HL-60/S4 treated with retinoic acid at 250 ng/mL for 4 days and 3 days (cell line): ENCODE results near the gene CKM.
"Not testable (repeated sequence)": the region's sequence is repeated elsewhere in the genome, so short reads cannot be mapped to it uniquely, and the experiment has no call there.

Experiments used
- in situ Hi-C: fragments of 300-500 bp; cut with MboI; formaldehyde crosslinking; loops from 2 replicates; pipeline ENCODE4 v1.7.0; 2022; ENCODE audit warnings: low sequenced_read_pairs

The CKM gene

DNA sequence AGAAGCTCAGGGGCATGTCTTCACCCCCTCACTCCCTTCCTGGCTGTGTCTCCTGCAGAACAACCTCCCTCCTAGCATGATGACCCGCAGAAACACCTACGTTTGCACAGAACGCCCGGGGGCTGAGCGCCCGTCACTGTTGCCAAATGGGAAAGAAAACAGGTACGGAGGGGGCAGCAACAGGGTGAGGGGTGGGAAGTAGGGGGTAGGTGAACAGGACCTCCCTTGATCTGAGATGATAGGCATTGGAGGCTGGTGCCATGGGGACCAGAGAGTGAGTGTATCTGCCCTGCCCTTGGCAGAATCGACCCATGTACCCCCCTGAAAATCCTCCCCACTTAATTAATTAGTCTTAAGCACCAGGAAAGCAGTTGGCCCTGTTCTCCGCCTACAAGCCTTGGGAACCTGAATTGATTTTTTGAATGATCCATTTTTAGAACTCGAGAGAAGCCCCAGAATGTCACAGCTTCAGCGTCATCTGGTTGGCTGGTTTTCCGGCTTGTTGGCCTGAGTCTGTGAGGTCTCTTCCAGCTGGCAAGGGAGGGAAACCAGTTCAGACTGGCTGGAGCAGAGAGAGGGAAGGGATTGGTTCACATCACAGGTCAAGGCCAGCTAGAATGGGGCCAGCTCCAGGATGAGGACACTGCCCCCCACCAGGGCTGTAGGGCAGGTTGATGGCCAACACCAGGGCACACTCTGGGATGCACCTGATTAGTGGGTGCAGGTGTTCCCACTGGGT is 28.2 kb downstream of the CKM start:
- in situ Hi-C loops, result no loop called here

DNA sequence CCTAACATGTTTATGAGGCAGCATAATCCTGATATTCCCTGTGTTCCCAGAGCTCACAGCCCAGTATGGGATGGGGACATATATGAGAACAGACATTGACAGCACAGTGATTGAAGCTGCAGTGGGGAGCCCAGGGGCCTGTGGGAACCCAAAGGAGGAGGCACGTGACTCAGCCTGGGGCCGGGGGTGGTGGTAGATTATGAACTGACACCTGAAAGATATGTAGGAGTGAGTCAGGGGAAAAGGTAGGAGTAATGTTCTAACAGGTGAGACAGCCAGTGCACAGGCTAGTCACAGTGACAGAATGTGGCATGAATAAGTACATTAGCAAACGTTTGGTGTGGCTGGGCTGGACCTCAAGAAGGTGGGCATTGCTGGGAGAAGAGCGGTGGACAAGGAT is 29.0 kb downstream of the CKM start:
- in situ Hi-C loops, result no loop called here

DNA sequence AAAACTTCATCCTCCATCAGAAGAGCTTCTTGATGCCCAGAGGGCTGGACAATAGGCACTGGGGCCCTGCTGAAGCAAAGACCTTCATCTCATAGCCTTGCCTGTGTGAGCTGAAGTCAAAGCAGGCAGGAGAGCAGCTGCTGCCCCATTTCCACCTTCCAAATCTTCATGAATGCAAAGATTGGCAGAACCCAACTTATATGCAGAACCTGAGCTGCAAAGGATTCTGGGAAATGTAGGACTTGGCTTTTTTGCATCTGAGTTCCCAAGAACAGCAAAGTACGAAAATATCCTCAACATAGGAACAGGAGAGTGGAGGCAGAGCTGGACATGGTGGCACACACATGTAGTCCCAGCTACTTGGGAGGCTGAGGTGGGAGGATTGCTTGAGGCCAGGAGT is 30.8 kb downstream of the CKM start:
- in situ Hi-C loops, result no loop called here

DNA sequence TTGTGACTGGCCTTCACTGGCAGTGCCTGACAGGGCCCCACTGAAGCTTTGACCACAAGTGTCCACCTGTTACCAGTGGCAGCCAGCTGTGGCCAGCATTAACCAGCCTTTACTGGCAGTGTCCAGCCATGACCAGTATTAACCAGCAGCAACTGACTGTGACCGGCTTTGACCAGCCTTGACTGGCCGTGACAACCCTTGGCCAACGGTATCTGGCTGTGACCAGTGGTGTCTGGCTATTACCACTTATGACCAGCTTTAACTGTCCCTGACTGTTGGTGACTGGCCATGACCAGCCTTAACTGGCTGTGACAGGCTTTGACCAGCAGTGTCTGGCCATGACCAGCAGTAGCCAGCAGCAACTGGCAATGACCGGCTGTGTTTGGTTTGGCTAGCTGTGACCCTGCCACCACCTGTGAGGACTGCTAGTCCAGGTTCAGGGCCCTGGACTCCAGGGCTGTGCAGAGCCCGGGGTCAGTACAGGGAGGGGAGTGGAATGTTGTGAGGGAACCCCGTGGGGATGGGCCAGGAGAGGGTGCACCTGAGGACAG is 32.2 kb downstream of the CKM start:
- in situ Hi-C loops, result no loop called here

DNA sequence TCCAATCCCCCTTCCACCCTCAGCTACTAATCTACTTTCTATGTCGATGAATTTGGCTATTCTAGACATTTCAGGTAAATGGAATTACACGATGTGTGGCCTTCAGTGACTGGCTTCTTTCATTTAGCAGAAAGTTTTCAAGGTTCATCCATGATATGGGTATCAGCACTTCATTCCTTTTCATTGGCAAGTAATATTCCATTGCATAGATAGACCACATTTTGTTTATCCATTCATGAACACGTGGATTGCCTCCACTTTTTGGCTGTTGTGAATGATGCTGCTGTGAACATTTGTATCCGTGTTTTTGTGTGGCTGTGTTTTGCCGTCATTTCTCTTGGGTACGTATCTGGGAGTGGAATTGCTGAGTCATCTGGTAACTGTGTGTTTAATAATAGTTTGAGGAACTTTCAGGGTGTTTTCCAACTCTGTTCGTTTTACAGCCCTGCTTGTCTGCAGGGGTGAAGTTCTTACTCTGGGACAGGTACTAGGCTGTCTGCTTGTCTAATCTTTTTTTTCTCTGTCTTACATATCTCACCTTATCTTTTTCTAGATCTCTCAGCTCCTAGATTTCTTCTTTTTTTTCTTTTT is 39.1 kb downstream of the CKM start:
- in situ Hi-C loops, result no loop called here

DNA sequence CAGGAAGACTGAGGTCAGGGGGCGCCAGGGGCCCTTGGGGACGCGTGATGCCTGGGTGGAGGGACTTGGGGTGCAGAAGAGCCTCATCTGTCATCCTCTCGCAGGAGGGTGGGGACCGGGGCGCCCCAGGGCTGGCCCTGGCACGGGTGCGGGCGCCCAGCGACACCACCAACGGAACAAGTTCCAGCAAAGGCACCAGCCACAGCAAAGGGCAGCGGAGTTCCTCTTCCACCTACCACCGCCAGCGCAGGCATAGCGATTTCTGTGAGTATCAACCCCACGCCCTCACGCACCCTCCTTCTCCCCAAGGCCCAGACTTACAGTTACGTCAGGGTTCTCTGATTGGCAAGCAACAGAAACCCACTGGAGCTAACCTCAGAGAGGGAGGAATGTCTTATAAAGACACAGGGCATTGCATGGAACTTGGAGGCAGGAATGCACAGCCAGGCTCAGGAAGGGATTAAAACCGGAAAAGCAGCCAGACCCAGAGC is 42.2 kb downstream of the CKM start:
- in situ Hi-C loops, result no loop called here

DNA sequence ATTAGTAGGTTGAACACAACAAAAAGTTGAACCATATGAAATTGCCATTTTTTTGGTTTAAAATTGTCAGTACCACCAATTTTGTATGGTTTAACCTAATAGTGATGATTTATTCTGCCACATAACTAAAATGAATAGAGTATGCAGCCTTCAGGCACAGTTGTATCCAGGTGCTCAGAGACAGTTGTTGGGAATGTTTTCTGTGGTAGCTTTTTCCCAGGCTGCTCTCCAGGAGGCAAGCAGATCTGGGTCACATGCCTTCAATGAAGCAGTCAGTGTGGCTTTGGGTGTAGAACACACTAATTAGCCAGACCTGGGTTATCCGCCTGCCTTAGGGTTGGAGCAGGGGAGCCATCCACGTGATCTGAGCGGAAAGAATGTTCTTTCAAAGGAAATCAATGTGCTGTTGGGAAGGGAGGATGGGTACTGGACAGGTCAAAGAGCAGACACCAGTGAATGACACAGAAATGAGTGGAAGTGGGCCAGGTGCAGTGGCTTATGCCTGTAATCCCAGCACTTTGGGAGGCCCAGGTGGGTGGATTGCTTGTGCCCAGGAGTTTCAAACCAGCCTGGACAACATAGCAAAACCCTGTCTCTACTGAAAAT is 43.0 kb downstream of the CKM start:
- in situ Hi-C loops, result no loop called here

DNA sequence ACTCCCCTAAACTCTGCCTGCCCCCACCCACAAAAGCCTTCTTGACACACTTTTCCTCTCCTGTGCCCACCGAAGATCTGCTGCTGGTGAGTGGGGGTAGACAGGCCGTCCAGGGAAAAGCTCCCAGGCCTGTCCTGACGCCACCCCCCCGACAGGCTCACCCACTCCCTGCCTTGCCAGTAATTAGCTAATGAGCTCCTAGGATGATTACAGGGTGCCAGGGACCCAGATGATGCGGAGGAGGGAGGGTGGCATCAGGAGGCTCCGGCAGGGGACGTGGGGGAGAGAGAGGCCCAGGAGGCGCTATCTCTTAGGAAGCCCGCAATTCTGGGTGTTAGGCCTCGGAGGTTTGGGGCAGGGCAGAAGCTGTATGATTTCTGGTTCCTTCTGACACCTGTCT is 44.6 kb downstream of the CKM start:
- in situ Hi-C loops, result no loop called here

DNA sequence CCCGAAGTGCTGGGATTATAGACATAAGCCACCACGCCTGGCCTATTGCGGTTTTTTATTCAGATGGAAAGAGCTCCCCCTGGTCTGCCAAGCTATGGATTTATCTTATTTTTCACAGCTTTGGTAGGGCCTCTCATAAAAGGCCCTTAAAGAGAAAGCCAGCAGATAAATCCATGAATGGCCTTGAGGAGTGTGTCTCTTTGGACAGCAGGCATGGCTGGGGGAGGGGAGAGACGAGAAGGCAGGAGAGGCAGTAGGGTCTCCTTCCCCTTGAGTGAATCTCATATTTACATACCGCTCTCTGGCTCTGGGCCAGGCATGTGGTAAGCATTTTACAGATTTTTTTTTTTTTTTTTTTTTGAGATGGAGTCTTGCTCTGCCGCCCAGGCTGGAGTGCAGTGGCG is 46.4 kb downstream of the CKM start:
- in situ Hi-C loops, result no loop called here

DNA sequence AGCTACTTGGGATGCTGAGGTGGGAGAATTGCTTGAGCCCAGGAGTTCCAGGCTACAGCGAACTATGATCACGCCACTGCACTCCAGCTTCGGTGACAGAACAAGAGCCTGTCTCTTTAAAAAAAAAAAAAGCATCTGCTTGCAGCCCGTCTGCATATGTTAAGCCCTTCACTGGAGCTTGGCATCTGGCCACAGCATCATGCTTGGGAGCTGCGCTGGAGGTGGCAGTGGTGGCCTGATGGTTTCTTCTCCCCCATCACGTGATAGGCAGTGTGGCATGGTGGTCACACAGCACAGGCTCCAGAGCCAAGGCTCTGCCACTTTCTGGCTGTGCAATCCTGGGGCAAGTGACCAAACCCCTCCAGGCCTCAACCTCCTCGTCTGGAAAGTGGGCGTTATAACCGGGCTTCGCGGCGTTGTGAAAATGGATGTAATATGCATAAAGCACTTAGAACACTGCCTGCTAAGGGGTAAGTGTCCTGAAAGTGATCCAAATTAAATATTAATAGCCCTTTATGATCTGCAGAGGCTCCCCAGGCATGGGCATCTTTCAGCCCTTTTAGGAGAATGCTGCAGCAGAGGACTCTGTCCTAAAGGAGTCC is 47.2 kb downstream of the CKM start:
- in situ Hi-C loops, result no loop called here

DNA sequence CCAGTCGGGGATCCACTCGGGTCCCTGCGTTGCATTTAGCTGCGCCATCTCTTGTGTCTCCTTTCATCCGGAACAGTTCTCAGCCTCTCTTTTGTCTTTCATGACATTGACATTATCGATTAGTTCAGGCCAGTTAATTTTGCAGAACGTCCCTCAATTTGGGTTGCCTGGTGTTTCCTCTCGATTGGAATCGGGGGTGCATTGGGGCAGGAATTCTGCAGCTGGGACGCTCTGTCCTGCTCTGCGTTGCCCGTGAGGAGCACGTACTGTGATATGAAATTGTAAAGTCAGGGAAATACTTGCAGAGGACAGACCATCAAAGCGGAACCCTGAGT is 49.2 kb downstream of the CKM start:
- in situ Hi-C loops, result no loop called here

DNA sequence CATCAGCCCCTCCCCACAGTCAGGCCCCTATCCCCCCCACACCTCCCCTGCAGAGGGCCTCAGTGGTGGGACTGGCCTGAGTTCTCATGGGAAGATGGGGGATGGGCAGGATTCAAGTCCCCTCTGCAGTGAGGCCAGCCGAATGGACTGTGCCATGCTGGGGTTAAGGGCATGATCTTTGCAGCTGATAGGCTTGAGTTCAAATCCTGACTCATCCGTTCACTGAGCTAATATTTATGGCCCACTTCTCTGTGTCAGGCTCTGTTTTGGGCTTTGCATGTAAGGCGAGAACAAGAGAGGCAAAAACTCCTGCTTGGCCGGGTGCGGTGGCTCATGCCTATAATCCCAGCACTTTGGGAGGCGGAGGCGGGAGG is 51.0 kb downstream of the CKM start:
- in situ Hi-C loops, result no loop called here

DNA sequence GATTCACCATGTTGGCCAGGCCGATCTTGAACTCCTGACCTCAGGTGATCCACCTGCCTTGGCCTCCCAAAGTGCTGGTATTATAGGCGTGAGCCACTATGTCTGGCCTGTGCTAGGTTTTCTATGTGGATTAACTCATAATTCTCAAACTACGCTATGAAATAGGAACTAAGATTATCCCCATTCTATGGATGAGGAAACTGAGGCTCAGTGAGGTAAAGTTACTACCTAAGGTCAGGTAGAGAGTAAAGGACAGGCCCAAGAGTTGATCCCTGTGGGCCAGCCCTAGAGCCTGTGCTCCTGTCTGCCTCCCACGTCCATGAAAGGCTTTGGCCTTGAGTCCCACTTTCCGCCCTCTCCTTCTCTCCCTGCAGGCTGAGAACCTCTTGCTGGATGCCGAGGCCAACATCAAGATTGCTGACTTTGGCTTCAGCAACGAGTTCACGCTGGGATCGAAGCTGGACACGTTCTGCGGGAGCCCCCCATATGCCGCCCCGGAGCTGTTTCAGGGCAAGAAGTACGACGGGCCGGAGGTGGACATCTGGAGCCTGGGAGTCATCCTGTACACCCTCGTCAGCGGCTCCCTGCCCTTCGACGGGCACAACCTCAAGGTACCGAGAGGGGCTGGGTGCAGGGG is 51.5 kb downstream of the CKM start:
- in situ Hi-C loops, result no loop called here

DNA sequence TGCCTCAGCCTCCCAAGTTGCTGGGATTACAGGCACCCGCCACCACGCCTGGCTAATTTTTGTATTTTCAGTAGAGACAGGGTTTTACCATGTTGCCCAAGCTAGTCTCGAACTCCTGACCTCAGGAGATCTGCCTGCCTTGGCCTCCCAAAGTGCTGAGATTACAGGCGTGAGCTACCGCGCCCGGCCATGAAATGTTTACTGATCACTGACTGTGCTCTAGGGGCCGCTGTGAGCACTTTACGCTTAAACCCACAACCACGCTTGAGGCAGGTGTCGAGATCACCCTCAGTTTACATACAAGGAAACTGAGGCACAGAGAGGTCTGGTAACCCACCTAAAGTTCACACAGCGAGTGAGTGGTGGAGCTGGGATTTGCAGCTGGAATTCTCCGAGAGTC is 52.7 kb downstream of the CKM start:
- in situ Hi-C loops, result not testable (repeated sequence)

DNA sequence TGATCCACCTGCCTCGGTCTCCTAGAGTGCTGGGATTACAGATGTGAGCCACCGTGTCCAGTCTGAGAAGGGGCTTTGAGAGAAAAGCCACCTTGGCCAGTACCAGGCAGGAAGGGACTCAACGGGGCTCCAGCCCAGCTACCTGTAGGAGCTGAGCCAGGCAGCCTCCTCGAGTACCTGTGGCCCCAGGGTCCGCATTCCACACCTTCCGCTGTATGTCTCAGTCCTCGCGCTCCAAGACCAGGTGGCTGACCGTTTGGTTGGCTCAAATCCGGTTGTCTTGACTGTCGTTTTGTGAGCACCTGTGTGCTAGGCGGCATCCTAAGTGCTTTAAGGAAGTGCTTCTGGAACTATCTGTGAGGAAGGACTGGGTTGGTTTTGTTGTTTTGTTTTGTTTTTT is 55.4 kb downstream of the CKM start:
- in situ Hi-C loops, result no loop called here

DNA sequence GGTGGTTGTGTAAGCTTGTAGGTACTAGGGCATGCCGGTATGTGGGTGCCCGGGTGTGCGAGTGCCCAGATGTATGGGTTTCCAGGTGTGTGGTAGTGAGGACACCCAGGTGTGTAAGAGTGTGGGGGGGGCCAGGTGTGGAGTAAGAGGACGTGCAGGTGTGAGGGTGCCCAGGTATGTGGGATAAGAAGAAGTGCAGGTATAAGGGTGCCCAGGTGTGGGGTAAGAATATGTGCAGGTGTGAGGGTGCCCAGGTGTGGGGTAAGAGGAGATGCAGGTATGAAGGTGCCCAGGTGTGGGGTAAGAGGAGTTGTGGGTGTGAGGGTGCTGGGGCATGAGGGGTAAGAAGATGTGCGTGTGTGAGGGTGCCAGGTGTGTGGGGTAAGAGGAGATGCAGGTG is 57.3 kb downstream of the CKM start:
- in situ Hi-C loops, result no loop called here

DNA sequence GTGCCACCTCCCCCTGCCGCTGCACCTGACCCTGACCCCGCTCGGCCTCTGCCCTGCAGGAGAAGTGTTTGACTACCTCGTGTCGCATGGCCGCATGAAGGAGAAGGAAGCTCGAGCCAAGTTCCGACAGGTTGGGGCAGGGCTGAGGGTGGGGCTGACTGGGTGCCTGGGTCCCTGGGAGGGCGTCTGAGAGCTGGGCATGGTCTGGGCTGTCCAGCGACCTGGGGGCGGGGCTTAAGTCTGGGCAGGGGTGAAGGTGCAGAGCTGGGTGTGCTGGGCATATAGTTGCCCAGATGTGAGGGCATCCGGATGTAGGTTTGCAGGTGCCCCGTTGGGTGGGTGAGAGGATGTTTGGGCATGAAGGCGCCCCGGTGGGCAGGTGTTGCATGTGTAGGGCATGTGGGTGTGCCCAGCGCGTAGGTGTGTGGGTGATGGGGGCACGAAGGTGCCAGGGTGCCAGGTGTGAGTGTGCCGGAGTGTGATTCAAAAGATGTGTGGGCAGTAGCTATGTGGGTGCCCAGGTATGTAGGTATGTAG is 57.8 kb downstream of the CKM start:
- in situ Hi-C loops, result no loop called here

DNA sequence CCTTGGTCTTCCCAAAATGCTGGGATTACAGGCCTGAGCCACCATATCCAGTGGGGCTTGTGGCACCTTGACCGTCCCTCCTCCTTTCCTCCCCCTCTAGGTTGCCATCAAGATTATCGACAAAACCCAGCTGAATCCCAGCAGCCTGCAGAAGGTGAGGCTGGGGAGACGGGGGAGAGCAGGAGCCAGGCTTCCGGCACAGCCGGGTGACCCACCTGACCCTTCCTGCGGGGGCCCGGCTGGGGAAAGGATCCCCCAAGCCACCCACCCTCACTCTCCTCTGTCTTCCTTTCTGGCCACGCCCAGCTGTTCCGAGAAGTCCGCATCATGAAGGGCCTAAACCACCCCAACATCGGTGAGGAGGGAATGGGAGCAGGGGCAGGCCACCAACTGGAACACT is 59.7 kb downstream of the CKM start:
- in situ Hi-C loops, result no loop called here

DNA sequence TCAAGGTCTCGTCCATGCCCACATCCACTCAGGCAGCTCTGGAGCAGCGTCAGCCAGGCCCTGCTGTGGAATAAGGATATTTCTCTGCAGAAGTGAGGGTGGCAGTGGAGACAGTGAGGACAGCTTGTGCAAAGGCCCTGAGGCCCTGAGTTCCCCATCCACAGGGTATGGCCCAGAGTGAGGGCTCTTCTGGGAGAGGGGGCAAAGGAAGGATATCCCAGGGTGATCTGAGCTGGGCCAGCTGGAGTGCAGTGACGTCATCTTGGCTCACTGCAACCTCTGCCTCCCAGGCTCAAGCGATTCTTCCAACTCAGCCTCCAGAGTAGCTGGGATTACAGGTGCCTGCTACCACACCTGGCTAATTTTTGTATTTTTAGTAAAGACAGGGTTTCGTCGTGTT is 60.1 kb downstream of the CKM start:
- in situ Hi-C loops, result no loop called here

DNA sequence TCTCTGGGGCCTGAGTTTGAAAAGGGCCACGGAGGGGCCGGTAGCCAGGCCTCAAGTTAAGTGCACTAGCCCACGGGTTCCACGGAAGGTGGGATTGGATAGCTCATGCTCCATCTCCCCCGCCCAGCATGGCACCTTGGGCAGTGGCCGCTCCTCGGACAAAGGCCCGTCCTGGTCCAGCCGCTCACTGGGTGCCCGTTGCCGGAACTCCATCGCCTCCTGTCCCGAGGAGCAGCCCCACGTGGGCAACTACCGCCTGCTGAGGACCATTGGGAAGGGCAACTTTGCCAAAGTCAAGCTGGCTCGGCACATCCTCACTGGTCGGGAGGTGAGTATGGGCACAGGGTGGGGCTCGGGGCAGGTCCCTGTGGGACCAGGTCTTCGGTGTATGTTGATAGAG is 63.8 kb downstream of the CKM start:
- in situ Hi-C loops, result no loop called here

DNA sequence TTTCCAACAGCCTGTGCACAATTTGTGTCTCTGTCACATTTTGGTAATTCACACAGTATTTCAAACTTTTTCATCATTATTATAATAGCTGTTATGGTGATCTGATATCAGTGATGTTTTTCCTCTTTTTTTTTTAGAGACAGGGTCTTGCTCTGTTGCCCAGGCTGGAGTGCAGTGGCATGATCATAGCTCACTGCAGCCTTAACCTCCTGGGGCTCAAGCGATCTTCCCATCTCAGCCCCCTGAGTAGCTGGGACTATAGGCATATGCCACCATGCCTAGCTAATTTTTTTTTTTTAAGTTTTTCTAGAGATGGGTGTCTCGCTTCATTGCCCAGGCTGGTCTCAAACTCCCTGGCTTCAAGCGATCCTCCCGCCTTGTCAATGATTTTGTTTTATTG is 65.8 kb downstream of the CKM start:
- in situ Hi-C loops, result no loop called here
